ENCODE results near the gene RPRD1B. TPM values are rescaled to one million over a fixed set of nuclear protein-coding genes. Genes with fewer than 3 reads are reported as not detected.
A peak's percentile ranks its signal among the peaks of the same experiment; 100 is the strongest.

The RPRD1B gene
- total and polyA plus RNA-seq, 2 of the 8 experiments (the other 6 are each of a cell fraction or from before 2014, with no cell fraction given), result 10.3 to 20.9 TPM

GRCh38 chr20:38139156-38139912 is 105.8 kb downstream of the RPRD1B start:
- POLR2A ChIA-PET (ENCODE audit: partially characterized antibody), result no interaction called here

More at GRCh38 chr20:38139156-38139912, 105.8 kb downstream of the RPRD1B start:
- H3K4ac ChIP-seq (replicated peaks; ENCODE audit: insufficient read length, low read depth, low read length), result no peak overlapping the region
- peaks cover 0 to 7% (median 4%) of the 10 kb centered on the region in 4 experiments; a peak in 4 of 7 replicates for H3K4me1 ChIP-seq (replicated peaks in 1 of 4; ENCODE audit: control insufficient read depth in 3 of 4, insufficient read depth in 4 of 4, low read length in 3 of 4)
- FAIRE-seq (no peak), DNase-seq (ENCODE audit: low read depth in 1 of 2, low spot score in 2 of 2) (no peak)
- H2BK5ac ChIP-seq (ENCODE audit: low read depth, low read length), result no peak overlapping the region
- no peak overlapping the region for H2BK20ac ChIP-seq (ENCODE audit: low read length)
- H3K4me2 ChIP-seq (ENCODE audit: insufficient read depth in 1 of 2, low read depth in 2 of 2, low read length in 2 of 2), result no peak overlapping the region
- no peak overlapping the region for H3K27ac ChIP-seq (ENCODE audit: low read depth, low read length)
- H3K18ac ChIP-seq (ENCODE audit: extremely low read depth, low read length), result no peak overlapping the region
- H3K79me2 ChIP-seq (ENCODE audit: control insufficient read depth in 1 of 2, insufficient read depth in 2 of 2, low read length in 2 of 2), result no peaks in the 10 kb centered on the region
- CTCF ChIA-PET (ENCODE audit: partially characterized antibody), result interaction anchor here (0.6 to 3.7 kb wide), 6 partner anchors 9 to 77 kb away, joined by 3 to 14 read pairs (median 4); no protein-coding TSS in a partner anchor
- H2AFZ ChIP-seq (ENCODE audit: low read length), result no peak overlapping the region
- H3K4me3 ChIP-seq (ENCODE audit: extremely low read depth in 1 of 4, insufficient read depth in 2 of 4, low read depth in 3 of 4, low read length in 4 of 4), result no peak overlapping the region
- H2BK120ac ChIP-seq (replicated peaks; ENCODE audit: low read depth, low read length), result no peak overlapping the region
- H4K20me1 ChIP-seq (replicated peaks in 1 of 2; ENCODE audit: control insufficient read depth in 1 of 2, insufficient read depth in 2 of 2, low read length in 2 of 2), result no peaks in the 10 kb centered on the region
- 93% methylated on average over 25 of the region's 25 CpGs; no CpG with 5 or more reads in 1 of the 2 experiments for WGBS, 2 experiments (ENCODE audit: extremely low coverage in 1 of 2, insufficient coverage in 1 of 2, insufficient read length in 1 of 2, insufficient replicate concordance in 2 of 2, low coverage in 1 of 2, low lambda C conversion rate in 2 of 2, missing lambda C conversion rate in 1 of 2)
- H2BK15ac ChIP-seq (ENCODE audit: low read length), result no peak overlapping the region
- peaks cover 1% of the 10 kb centered on the region; the same call in 1 of the 2 replicates for H3K23me2 ChIP-seq (ENCODE audit: low read depth, low read length)
- H3K9me3 ChIP-seq (ENCODE audit: insufficient read depth in 2 of 2, low read depth in 1 of 2, low read length in 1 of 2), result no peaks in the 10 kb centered on the region
- no peak overlapping the region for H2AK5ac ChIP-seq (ENCODE audit: low read depth, low read length)
- peak overlapping the region; percentile 22 for H4K91ac ChIP-seq (replicated peaks; ENCODE audit: insufficient read length, low read length)
- no peak overlapping the region for H3K14ac ChIP-seq (ENCODE audit: insufficient read length)
- no peaks in the 10 kb centered on the region for H3K27me3 ChIP-seq (replicated peaks in 1 of 4; ENCODE audit: control insufficient read depth in 3 of 4, extremely low read depth in 1 of 4, insufficient read depth in 3 of 4, low read length in 3 of 4)
- H3K79me1 ChIP-seq (ENCODE audit: low read depth, low read length), result no peaks in the 10 kb centered on the region
- H4K5ac ChIP-seq (ENCODE audit: insufficient read length, low read depth, low read length), result no peak overlapping the region
- peak overlapping the region; percentile 60; the same call in 1 of the 2 replicates for H2BK12ac ChIP-seq (ENCODE audit: low read depth, low read length)
- no peaks in the 10 kb centered on the region for H3K36me3 ChIP-seq (ENCODE audit: control insufficient read depth in 2 of 4, insufficient read depth in 4 of 4, low read length in 3 of 4)
- no peak overlapping the region for H3K23ac ChIP-seq (ENCODE audit: insufficient read length)
- H4K8ac ChIP-seq (ENCODE audit: extremely low read depth, insufficient read depth, low read length), result no peak overlapping the region
- H3K56ac ChIP-seq (replicated peaks; ENCODE audit: insufficient read length, low read depth, low read length), result no peak overlapping the region
- TF ChIP-seq POLR2A (IDR thresholded peaks at IDR 0.05; ENCODE audit: control extremely low read depth in 1 of 2, low read depth in 2 of 2, low read length in 2 of 2), result no peak
- TF ChIP-seq SAP30 (IDR thresholded peaks at IDR 0.05; ENCODE audit: insufficient read depth, insufficient replicate concordance, low read length), result no peak
- TF ChIP-seq ATF2 (IDR thresholded peaks at IDR 0.05; ENCODE audit: low read length), result no peak
- TF ChIP-seq, protein P1, sequence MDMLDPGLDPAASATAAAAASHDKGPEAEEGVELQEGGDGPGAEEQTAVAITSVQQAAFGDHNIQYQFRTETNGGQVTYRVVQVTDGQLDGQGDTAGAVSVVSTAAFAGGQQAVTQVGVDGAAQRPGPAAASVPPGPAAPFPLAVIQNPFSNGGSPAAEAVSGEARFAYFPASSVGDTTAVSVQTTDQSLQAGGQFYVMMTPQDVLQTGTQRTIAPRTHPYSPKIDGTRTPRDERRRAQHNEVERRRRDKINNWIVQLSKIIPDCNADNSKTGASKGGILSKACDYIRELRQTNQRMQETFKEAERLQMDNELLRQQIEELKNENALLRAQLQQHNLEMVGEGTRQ (IDR thresholded peaks at IDR 0.05; ENCODE audit: low read length), result no peak
- TF ChIP-seq EGR1 (IDR thresholded peaks at IDR 0.05; ENCODE audit: borderline replicate concordance, low read depth, low read length), result no peak
- H3K9ac ChIP-seq (replicated peaks in 1 of 4; ENCODE audit: extremely low read depth in 1 of 4, low read depth in 3 of 4, low read length in 3 of 4), result no peak overlapping the region
